K562 (cell line): Measurements from ENCODE around the gene KRT77. TPM values are rescaled to one million over a fixed set of nuclear protein-coding genes. Genes with fewer than 3 reads are reported as not detected.

Experiments
- ATAC-seq: fragments of 200-7000 bp; cut with Tn5 transposase; 3 replicates; pipeline ENCODE4 v1.9.1; 2020; ENCODE audit warnings: moderate library complexity
- BruUV-seq: library from RNA; stranded (reverse); fragments of 400-500 nt; replicated peaks from 2 replicates; lab custom pipeline; 2021; lab: Mats Ljungman, UMichigan
- CTCF ChIA-PET: fragments of 300-600 bp; formaldehyde crosslinking; extraction: SDS; loops from one replicate; lab custom pipeline; 2021; ENCODE audit warnings: low intra/inter-chr PET ratio; lab: Yijun Ruan, JAX
- POLR2A ChIA-PET: fragments of 300-600, 350-650 bp; sonication (Branson Sonifier 250); formaldehyde crosslinking; extraction: SDS; loops from one replicate; lab custom pipeline; 2021; ENCODE audit warnings: antibody characterized with exemption, inconsistent platforms; lab: Yijun Ruan, JAX
- DNase-seq, 4 experiments: peaks; one replicate each; pipeline versions ENCODE4 v3.0.0 to v3.0.0-alpha.2; 2011 to 2018; ENCODE audit warnings: low spot score in 3 of 4, mixed read lengths in 3 of 4; ENCODE audit errors: extremely low read depth in 1 of 4
- FAIRE-seq: peaks from 2 replicates; lab custom pipeline; 2011; peaks lifted over from hg19 to GRCh38; lab: Jason Lieb, UNC
- H2AFZ ChIP-seq: 2 replicates; pipeline ENCODE4 v1.6.0; 2011; ENCODE audit warnings: low read depth, low read length, control low read depth, inconsistent platforms
- H3K27ac ChIP-seq: fragments of 200-600 bp; 3 replicates; pipeline ENCODE4 v1.8.0; 2011; ENCODE audit warnings: low read depth, mild to moderate bottlenecking, control low read depth, inconsistent platforms, low read length, moderate library complexity, mixed read lengths; ENCODE audit errors: extremely low read depth
- H3K27me3 ChIP-seq, 2 experiments: fragments of 300-600 bp in 1 of 2; 2 replicates in 1 of 2; 3 replicates in 1 of 2; pipeline versions ENCODE4 v1.6.0 to v1.8.0; 2011; ENCODE audit warnings: inconsistent platforms in 2 of 2, low read length in 2 of 2, mild to moderate bottlenecking in 1 of 2, mixed read lengths in 1 of 2, moderate library complexity in 1 of 2; ENCODE audit not compliant: control insufficient read depth in 2 of 2, insufficient read depth in 2 of 2
- H3K36me3 ChIP-seq: fragments of 300-600 bp; 3 replicates; pipeline ENCODE4 v1.8.0; 2011; ENCODE audit warnings: mild to moderate bottlenecking, low read length, inconsistent platforms; ENCODE audit not compliant: control insufficient read depth, insufficient read depth
- H3K4me1 ChIP-seq, 2 experiments: fragments of 200-600 bp in 1 of 2; replicated peaks in 1 of 2; 2 replicates in 1 of 2; 3 replicates in 1 of 2; pipeline versions ENCODE4 v1.5.1 to v1.8.0; 2011; ENCODE audit warnings: inconsistent platforms in 2 of 2, low read length in 2 of 2, mild to moderate bottlenecking in 1 of 2, mixed read lengths in 1 of 2, moderate library complexity in 1 of 2; ENCODE audit not compliant: control insufficient read depth in 2 of 2, insufficient read depth in 2 of 2
- H3K4me2 ChIP-seq: 2 replicates; pipeline ENCODE4 v1.6.1; 2011; ENCODE audit warnings: low read length, control low read depth, inconsistent platforms, mixed read lengths; ENCODE audit not compliant: insufficient read depth
- H3K4me3 ChIP-seq: fragments of 200-600 bp; sonication (generic), shearing (Covaris generic); 2 replicates; pipeline ENCODE4 v1.5.1; 2016; ENCODE audit warnings: control low read depth, inconsistent platforms
- H3K79me2 ChIP-seq: fragments of 200-600 bp; 3 replicates; pipeline ENCODE4 v1.8.0; 2011; ENCODE audit warnings: low read length, inconsistent platforms; ENCODE audit not compliant: control insufficient read depth, insufficient read depth
- H3K9ac ChIP-seq, 2 experiments: 2 replicates each; pipeline versions ENCODE4 v1.6.0 to v1.6.1; 2011; ENCODE audit warnings: low read depth in 2 of 2, low read length in 2 of 2, control low read depth in 1 of 2, inconsistent platforms in 1 of 2, mild to moderate bottlenecking in 1 of 2, mixed read lengths in 1 of 2; ENCODE audit not compliant: insufficient read depth in 1 of 2
- H3K9me1 ChIP-seq: one replicate; pipeline ENCODE4 v1.6.0; 2011; ENCODE audit warnings: inconsistent platforms, mild to moderate bottlenecking, low read length, moderate library complexity; ENCODE audit not compliant: control insufficient read depth, insufficient read depth
- H3K9me3 ChIP-seq: replicated peaks from 2 replicates; pipeline ENCODE4 v1.5.1; 2011; ENCODE audit warnings: low read depth, low read length, inconsistent platforms; ENCODE audit not compliant: control insufficient read depth, insufficient read depth
- H4K20me1 ChIP-seq: replicated peaks from 2 replicates; pipeline ENCODE4 v1.6.1; 2011; ENCODE audit warnings: low read length, inconsistent platforms, mixed read lengths; ENCODE audit not compliant: control insufficient read depth, insufficient read depth
- BRD4 ChIP-seq: fragments of 200-600 bp; sonication (generic); IDR thresholded peaks from 2 replicates; pipeline ENCODE4 v1.6.1; 2017; ENCODE audit warnings: inconsistent platforms
- DLX4 ChIP-seq: fragments of 250-450 bp; sonication (Bioruptor Pico); IDR thresholded peaks from 2 replicates; pipeline ENCODE4 v1.6.1; 2021; ENCODE audit warnings: mild to moderate bottlenecking
- ELF1 ChIP-seq: fragments of 200-800 bp; sonication (Bioruptor generic); IDR thresholded peaks from 2 replicates; pipeline ENCODE4 v1.6.1; 2016; ENCODE audit warnings: missing genetic modification characterization, missing compliant biosample characterization
- MAFF ChIP-seq: IDR thresholded peaks from 2 replicates; pipeline ENCODE4 v1.6.1; 2012; ENCODE audit warnings: low read length, improper control_type of control experiment
- NCOA2 ChIP-seq, 2 experiments: fragments of 450-650 bp; IDR thresholded peaks; 2 replicates each; pipeline ENCODE4 v1.6.1; 2018; ENCODE audit warnings: mild to moderate bottlenecking in 2 of 2, moderate library complexity in 1 of 2; ENCODE audit not compliant: partially characterized antibody in 2 of 2
- NFE2 ChIP-seq: IDR thresholded peaks from 2 replicates; pipeline ENCODE4 v1.6.1; 2014; ENCODE audit warnings: antibody characterized with exemption, low read depth
- STAT5A ChIP-seq: IDR thresholded peaks from 2 replicates; pipeline ENCODE4 v1.6.1; 2012; ENCODE audit warnings: low read length, inconsistent platforms, borderline replicate concordance
- ZBTB2 ChIP-seq: fragments of 450-650 bp; IDR thresholded peaks from 2 replicates; pipeline ENCODE4 v1.6.1; 2016; ENCODE audit warnings: antibody characterized with exemption
- ZNF584 ChIP-seq: fragments of 200-800 bp; sonication (Bioruptor generic); IDR thresholded peaks from 2 replicates; pipeline ENCODE4 v1.6.1; 2016; ENCODE audit warnings: low read depth, mild to moderate bottlenecking, missing genetic modification characterization, missing compliant biosample characterization
- ZNF717 ChIP-seq: fragments of 250-450 bp; sonication (Bioruptor Pico); IDR thresholded peaks from 2 replicates; pipeline ENCODE4 v1.5.0; 2021
- WGBS: fragments of 100-300 bp; shearing (Covaris generic); methylation state at CpG from one replicate; pipeline ENCODE4 v1.1.6; 2016; ENCODE audit warnings: low coverage, mixed read lengths; ENCODE audit not compliant: insufficient coverage; ENCODE audit errors: missing lambda C conversion rate; 5-methylcytosine and 5-hydroxymethylcytosine counted together
- in situ Hi-C: fragments of 300-500 bp; cut with MboI; formaldehyde crosslinking; loops from 4 replicates; pipeline ENCODE4 v1.15.0; 2018; ENCODE audit warnings: inconsistent platforms, mixed read lengths
- intact Hi-C: fragments of 100-400 bp; cut with micrococcal nuclease; formaldehyde crosslinking; loops from 2 replicates; pipeline ENCODE4 v1.14.2; 2022
- polyA plus RNA-seq, 8 experiments: library from polyadenylated mRNA; depleted of rRNA in 4 of 8; stranded (reverse) in 5 of 8; unstranded in 3 of 8; fragments of >200 nt; fragmentation: Nextera tagmentation in 2 of 8; fragmentation: Illumina TruSeq in 1 of 8; extraction: Ambion mirVana in 2 of 8; extraction: Trizol in 1 of 8; gene quantifications; 2 replicates each; pipeline versions ENCODE4 v1.2.1 to v1.2.3, GENCODE V29; 2011 to 2014; ENCODE audit warnings: inconsistent platforms in 1 of 8, missing spikeins in 1 of 8
- total RNA-seq, 7 experiments: library from RNA; depleted of rRNA in 6 of 7; stranded (reverse); fragments of >200 nt in 6 of 7; fragmentation: Illumina TruSeq in 2 of 7; extraction: Trizol in 2 of 7; gene quantifications; 2 replicates each; pipeline versions ENCODE4 v1.2.1 to v1.2.3, GENCODE V29; 2011 to 2021; ENCODE audit warnings: low replicate concordance in 1 of 7

Gene KRT77
- total and polyA plus RNA-seq, 9 of the 15 experiments (the other 6 are each of a cell fraction or from before 2014, with no cell fraction given) = not detected

- in situ Hi-C loops = no loop called here
- Histone ChIP-seq H2AFZ (no peak overlapping the region; the same call in 1 of the 2 replicates), H3K27me3 (no peaks in the 10 kb centered on the region)
These were observed 52.7 kb downstream of the KRT77 start for GRCh38 chr12:52650520-52651081.

GRCh38 chr12:52649066-52649465, 54.3 kb downstream of the KRT77 start:
- TF ChIP-seq MAFF = no peak
- no peak for TF ChIP-seq ZNF717 (CRISPR knock-in tag)
- no peak for TF ChIP-seq ZNF584 (CRISPR knock-in tag)
- no peak for TF ChIP-seq ELF1 (tag)
- TF ChIP-seq ZBTB2 = no peak
- no peak for TF ChIP-seq STAT5A
- no peak for TF ChIP-seq NCOA2 (IDR thresholded peaks at IDR 0.05; ENCODE audit: partially characterized antibody in 2 of 2)
- TF ChIP-seq DLX4 (CRISPR knock-in tag) = no peak
- H3K27me3 ChIP-seq = no peaks in the 10 kb centered on the region
- ATAC-seq (no peak), DNase-seq (no peak), FAIRE-seq (no peak)
- H3K27ac ChIP-seq = no peak overlapping the region
- H3K36me3 ChIP-seq = no peaks in the 10 kb centered on the region
- no peak overlapping the region for H3K4me3 ChIP-seq
- no TSS peak for BruUV-seq
- intact Hi-C loops (no loop called here), in situ Hi-C loops (no loop called here)
- H3K4me1 ChIP-seq = peaks cover 26 to 40% of the 10 kb centered on the region in 2 experiments
- H3K9me1 ChIP-seq = no peaks in the 10 kb centered on the region
- peak overlapping the region; percentile 44; the same call in 1 of the 2 replicates for H2AFZ ChIP-seq
- 36% methylated on average over 6 of the region's 6 CpGs for WGBS
- H3K9me3 ChIP-seq = no peaks in the 10 kb centered on the region
- H3K4me2 ChIP-seq = no peak overlapping the region
- H3K9ac ChIP-seq = no peak overlapping the region
- CTCF ChIA-PET = no interaction called here
- no peaks in the 10 kb centered on the region for H4K20me1 ChIP-seq
- POLR2A ChIA-PET = interaction anchor here (1.1 to 1.4 kb wide), 2 partner anchors 9 to 12 kb away, joined by 4 to 5 read pairs; no protein-coding TSS in a partner anchor
- no peaks in the 10 kb centered on the region for H3K79me2 ChIP-seq

More at GRCh38 chr12:52650520-52651081, 52.7 kb downstream of the KRT77 start:
- H3K4me2 ChIP-seq = no peak overlapping the region
- DNase-seq = no peak
- POLR2A ChIA-PET = no interaction called here
- H3K4me1 ChIP-seq = peaks cover 18 to 28% of the 10 kb centered on the region in 2 experiments
- CTCF ChIA-PET = no interaction called here
- no peak overlapping the region for H3K27ac ChIP-seq
- no TSS peak for BruUV-seq
- H3K9me3 ChIP-seq = no peaks in the 10 kb centered on the region
- intact Hi-C loops = no loop called here
- FAIRE-seq = no peak
- no peaks in the 10 kb centered on the region for H3K9me1 ChIP-seq
- no peaks in the 10 kb centered on the region for H4K20me1 ChIP-seq
- no peaks in the 10 kb centered on the region for H3K36me3 ChIP-seq
- no peak for ATAC-seq
- H3K79me2 ChIP-seq = no peaks in the 10 kb centered on the region
- H3K9ac ChIP-seq = peak overlapping the region in 1 of 2 experiments; percentile 26; a peak in 1 of 4 replicates
- TF ChIP-seq NFE2 = peak; percentile 19; the same call in 1 of the 2 replicates
- TF ChIP-seq BRD4 = no peak
- no peak overlapping the region for H3K4me3 ChIP-seq
- 52% methylated on average over 12 of the region's 12 CpGs for WGBS
